NCI-H446 treated with DMSO at 0.1 percent for 48 hours (cell line): Measurements from ENCODE around the gene HPRT1.

ENCODE experiments used
- DNase-seq: peaks from one replicate; lab custom pipeline; 2025; lab: John Stamatoyannopoulos, UW

HPRT1 gene

DNA sequence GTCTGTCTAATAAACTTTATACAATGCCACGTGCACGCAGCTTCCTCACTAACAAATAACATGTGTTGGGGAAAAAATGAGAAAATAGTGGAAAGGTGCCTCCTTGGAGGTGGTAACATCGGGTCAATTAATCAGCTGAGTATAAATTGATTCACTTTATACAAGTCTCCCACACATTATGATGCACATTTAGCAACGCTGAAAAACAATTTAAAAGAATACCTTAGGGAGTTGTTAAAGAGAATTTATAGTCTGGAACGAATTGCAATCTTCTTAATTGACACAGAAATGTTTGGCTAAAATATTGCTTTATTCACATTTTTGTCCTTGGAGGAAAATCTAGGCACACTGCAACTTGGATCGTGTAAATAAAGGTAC is 84.2 kb downstream of the HPRT1 start:
- no peak for DNase-seq

GRCh38 chrX:134544513-134545151 is 84.7 kb downstream of the HPRT1 start:
- DNase-seq: no peak

DNA sequence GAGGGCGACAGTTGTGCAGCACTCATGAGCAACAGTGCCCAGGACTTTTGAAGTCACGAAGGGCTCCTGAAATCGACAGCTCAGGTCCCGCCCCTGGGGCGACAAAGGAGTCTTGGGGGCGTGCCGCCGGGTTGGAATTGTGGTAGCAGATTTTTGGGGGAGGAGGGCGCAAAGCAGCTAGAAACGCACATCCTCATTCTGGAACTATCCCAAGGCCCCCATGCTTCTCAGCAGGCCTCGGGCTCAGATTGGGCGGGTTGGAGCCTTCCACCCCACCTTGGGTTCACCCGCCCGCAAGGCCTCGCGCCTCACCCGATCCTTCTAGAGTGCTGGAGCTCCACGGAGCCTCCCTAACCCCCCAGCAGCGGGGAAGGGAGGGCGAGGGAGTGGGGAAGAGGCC is 85.5 kb downstream of the HPRT1 start:
- DNase-seq: no peak

DNA sequence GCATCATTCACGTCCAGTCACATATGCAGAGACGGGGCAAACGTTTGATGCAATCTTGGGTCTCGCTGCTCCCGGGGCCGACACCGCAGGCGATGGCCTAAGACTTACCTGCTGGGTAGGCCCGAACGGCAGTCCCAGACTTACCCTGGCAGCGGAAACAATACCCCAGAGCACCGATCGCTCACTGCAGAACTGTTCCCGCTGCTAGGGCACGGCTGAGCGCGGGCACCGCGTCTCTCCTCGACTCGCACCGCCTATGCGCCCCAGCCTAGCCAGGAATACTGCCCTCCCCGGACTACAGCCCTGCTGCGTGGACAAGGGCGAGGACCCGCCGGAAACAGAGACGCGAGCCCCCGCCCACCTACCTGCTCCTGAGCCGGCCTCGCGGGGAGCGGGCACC is 86.2 kb downstream of the HPRT1 start:
- DNase-seq: no peak

DNA sequence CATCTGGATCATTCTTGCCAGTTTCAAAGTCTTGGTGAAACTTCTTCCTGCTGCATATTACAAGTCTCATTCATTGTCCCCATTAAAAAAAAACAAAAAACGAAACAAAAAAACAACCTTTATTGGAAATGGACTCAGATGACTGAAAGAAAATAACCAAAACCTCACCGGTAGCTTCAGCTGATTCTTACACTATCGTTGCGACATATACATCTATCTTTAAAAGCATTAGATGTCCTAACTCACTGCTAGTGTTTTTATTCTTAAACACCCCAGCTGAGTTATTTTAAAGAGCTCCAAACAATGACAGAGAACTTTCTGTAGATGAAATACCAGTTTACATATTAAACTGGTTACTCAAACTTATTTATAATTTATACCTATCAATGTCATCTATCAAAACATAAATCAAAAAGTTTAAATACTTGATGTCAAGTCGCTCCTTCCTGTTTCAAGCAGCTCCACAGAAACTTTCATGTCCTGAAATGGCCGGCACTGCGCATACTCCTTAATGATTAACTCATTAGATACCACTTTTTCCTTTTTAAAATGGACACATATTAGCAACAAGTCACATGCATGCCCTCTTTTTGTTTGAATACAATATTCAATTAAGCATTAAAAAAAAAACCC is 87.2 kb downstream of the HPRT1 start:
- DNase-seq: no peak

- DNase-seq: no peak
Observed at GRCh38 chrX:134548257-134549201, 88.6 kb downstream of the HPRT1 start.
